Fibroblast of lung (primary cell): ENCODE data around the gene NCKAP5. TPM values are rescaled to one million over a fixed set of nuclear protein-coding genes. Genes with fewer than 3 reads are reported as not detected.

Experiments
- DNase-seq, 2 donors: peaks; one replicate each; pipeline versions ENCODE4 v3.0.0 to v3.0.0-alpha.2; 2010; ENCODE audit warnings: low read depth in 2 of 2
- H2AFZ ChIP-seq: 2 replicates; pipeline ENCODE4 v1.5.1; 2012; ENCODE audit warnings: low read length, control low read depth, inconsistent platforms
- H3K27ac ChIP-seq: 2 replicates; pipeline ENCODE4 v1.5.1; 2011; ENCODE audit warnings: low read length, control low read depth; ENCODE audit not compliant: insufficient read depth
- H3K27me3 ChIP-seq: 2 replicates; pipeline ENCODE4 v1.5.1; 2011; ENCODE audit warnings: mild to moderate bottlenecking, low read length; ENCODE audit not compliant: control insufficient read depth, insufficient read depth
- H3K36me3 ChIP-seq: 2 replicates; pipeline ENCODE4 v1.5.1; 2011; ENCODE audit warnings: low read length; ENCODE audit not compliant: control insufficient read depth, insufficient read depth
- H3K4me1 ChIP-seq: 2 replicates; pipeline ENCODE4 v1.5.1; 2011; ENCODE audit warnings: low read length; ENCODE audit not compliant: control insufficient read depth, insufficient read depth; ENCODE audit errors: extremely low read depth
- H3K4me2 ChIP-seq: 2 replicates; pipeline ENCODE4 v1.5.1; 2011; ENCODE audit warnings: low read length, control low read depth; ENCODE audit not compliant: insufficient read depth; ENCODE audit errors: extremely low read depth
- H3K4me3 ChIP-seq, 4 experiments: fragments of 200-600 bp in 1 of 4; sonication (generic) in 1 of 4; replicated peaks in 1 of 4; 2 replicates each; pipeline ENCODE4 v1.5.1; 2011 to 2016; ENCODE audit warnings: low read length in 4 of 4, low read depth in 3 of 4, mild to moderate bottlenecking in 3 of 4, control low read depth in 2 of 4, inconsistent platforms in 1 of 4, mixed read lengths in 1 of 4; ENCODE audit not compliant: insufficient read depth in 1 of 4; ENCODE audit errors: control extremely low read depth in 1 of 4
- H3K79me2 ChIP-seq: 2 replicates; pipeline ENCODE4 v1.5.1; 2012; ENCODE audit warnings: mild to moderate bottlenecking, low read length, inconsistent platforms; ENCODE audit not compliant: control insufficient read depth, insufficient read depth
- H3K9ac ChIP-seq: 2 replicates; pipeline ENCODE4 v1.5.1; 2011; ENCODE audit warnings: mild to moderate bottlenecking, low read length, control low read depth; ENCODE audit not compliant: insufficient read depth
- H3K9me3 ChIP-seq: 2 replicates; pipeline ENCODE4 v1.5.1; 2012; ENCODE audit warnings: low read depth, low read length; ENCODE audit not compliant: control insufficient read depth, insufficient read depth
- H4K20me1 ChIP-seq: 2 replicates; pipeline ENCODE4 v1.5.1; 2011; ENCODE audit warnings: low read length; ENCODE audit not compliant: control insufficient read depth, insufficient read depth; ENCODE audit errors: extremely low read depth
- EZH2 ChIP-seq: IDR thresholded peaks from 2 replicates; pipeline ENCODE4 v1.5.1; 2012; ENCODE audit warnings: low read length, control low read depth, mild to moderate bottlenecking; ENCODE audit errors: missing control alignments
- polyA plus RNA-seq, 2 donors: library from polyadenylated mRNA; depleted of rRNA in 1 of 2; stranded (reverse) in 1 of 2; unstranded in 1 of 2; fragments of >200 nt; gene quantifications; 2 replicates each; pipeline ENCODE4 v1.2.1, GENCODE V29; 2011 to 2012; ENCODE audit warnings: missing spikeins in 1 of 2
- total RNA-seq: library from RNA; depleted of rRNA; stranded (reverse); fragments of >200 nt; gene quantifications from 2 replicates; pipeline ENCODE4 v1.2.1, GENCODE V29; 2014
- TF ChIP-seq, protein P1 (sequence below), 2 donors: IDR thresholded peaks in 1 of 2; conservative IDR thresholded peaks in 1 of 2; 1 replicate in 1 of 2; 2 replicates in 1 of 2; pipeline ENCODE4 v1.5.1; 2011 to 2012; ENCODE audit warnings: low read length in 2 of 2, control low read depth in 1 of 2, inconsistent platforms in 1 of 2, low read depth in 1 of 2, mild to moderate bottlenecking in 1 of 2

The NCKAP5 gene
- total and polyA plus RNA-seq, 2 donors (not counting 1 experiment from before 2014, with no cell fraction given), result 2.6 to 6.2 TPM

DNA sequence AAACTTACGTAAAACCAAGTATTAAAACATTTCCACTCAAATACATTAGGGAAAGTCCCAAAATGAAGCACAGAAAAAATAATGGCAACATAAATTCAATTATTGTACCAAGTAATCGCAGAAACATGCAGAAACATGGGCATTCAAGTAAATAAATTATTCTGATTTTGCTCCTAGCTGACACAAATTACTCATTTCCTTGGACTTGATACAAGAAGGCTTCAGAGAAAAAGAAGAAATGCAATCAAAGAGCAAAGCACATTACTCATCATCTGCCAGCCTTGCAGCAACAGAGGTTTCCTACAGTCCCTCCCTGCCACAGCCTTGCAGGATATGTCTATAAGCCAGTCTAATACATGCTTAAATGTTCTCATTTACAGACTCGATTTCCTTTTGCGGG, 458.5 kb downstream of the NCKAP5 start:
- Histone ChIP-seq H3K4me3 (no peak overlapping the region), H4K20me1 (no peaks in the 10 kb centered on the region), H3K9me3 (no peaks in the 10 kb centered on the region), H3K79me2 (no peaks in the 10 kb centered on the region), H2AFZ (no peak overlapping the region), H3K4me2 (no peak overlapping the region), H3K27ac (no peak overlapping the region), H3K4me1 (no peaks in the 10 kb centered on the region), H3K9ac (no peak overlapping the region), H3K27me3 (no peaks in the 10 kb centered on the region), H3K36me3 (no peaks in the 10 kb centered on the region)
- peak; percentile 65 to 79 for DNase-seq
- no peak for TF ChIP-seq EZH2
- TF ChIP-seq, protein P1, sequence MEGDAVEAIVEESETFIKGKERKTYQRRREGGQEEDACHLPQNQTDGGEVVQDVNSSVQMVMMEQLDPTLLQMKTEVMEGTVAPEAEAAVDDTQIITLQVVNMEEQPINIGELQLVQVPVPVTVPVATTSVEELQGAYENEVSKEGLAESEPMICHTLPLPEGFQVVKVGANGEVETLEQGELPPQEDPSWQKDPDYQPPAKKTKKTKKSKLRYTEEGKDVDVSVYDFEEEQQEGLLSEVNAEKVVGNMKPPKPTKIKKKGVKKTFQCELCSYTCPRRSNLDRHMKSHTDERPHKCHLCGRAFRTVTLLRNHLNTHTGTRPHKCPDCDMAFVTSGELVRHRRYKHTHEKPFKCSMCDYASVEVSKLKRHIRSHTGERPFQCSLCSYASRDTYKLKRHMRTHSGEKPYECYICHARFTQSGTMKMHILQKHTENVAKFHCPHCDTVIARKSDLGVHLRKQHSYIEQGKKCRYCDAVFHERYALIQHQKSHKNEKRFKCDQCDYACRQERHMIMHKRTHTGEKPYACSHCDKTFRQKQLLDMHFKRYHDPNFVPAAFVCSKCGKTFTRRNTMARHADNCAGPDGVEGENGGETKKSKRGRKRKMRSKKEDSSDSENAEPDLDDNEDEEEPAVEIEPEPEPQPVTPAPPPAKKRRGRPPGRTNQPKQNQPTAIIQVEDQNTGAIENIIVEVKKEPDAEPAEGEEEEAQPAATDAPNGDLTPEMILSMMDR (conservative IDR thresholded peaks at IDR 0.05 in 1 of 2, IDR thresholded peaks at IDR 0.05 in 1 of 2; ENCODE audit: low read depth in 1 of 2, low read length in 2 of 2), result no peak

DNA sequence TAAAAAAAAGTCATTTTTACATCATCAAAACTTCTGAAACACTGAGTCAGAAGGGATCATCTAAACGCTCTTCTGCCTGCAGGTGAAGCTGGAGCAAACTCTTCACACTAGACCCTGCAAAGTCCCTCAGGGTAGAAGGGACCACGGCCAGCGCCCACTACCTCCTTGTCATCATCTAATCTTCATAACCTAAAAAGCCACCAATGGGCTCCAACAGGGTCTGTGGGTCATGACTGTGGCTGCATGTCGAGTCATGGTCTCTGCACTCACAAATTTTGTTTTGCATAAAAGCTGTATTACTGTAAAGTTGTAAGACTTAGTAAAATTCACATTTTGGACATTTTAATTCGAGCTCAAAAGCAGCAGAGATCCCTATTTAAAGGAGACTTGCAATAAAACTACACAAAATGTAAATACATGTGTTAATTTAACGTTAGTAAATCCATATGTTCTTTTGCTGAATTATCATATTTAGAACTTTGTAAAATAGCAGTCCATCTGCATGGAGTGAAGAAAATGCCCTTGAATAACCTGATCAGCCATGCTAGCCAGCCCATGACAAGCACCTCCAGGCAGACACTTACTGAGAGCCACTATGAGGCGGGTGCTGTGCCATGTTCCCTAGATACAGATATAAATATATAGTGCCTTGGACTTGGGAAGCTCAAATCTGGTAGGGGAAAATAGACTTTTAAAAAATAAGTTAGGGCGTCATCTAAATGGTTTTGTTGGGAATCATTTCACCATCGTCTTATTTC, 461.0 kb downstream of the NCKAP5 start:
- H4K20me1 ChIP-seq, result no peaks in the 10 kb centered on the region
- H3K79me2 ChIP-seq, result no peaks in the 10 kb centered on the region
- H3K4me3 ChIP-seq, result no peak overlapping the region
- no peaks in the 10 kb centered on the region for H3K36me3 ChIP-seq
- DNase-seq, result no peak
- H3K4me1 ChIP-seq, result no peaks in the 10 kb centered on the region
- H3K27ac ChIP-seq, result no peak overlapping the region
- H3K9ac ChIP-seq, result no peak overlapping the region
- no peak for TF ChIP-seq EZH2
- TF ChIP-seq, protein P1 (conservative IDR thresholded peaks at IDR 0.05 in 1 of 2, IDR thresholded peaks at IDR 0.05 in 1 of 2; ENCODE audit: low read depth in 1 of 2, low read length in 2 of 2), result no peak
- no peaks in the 10 kb centered on the region for H3K9me3 ChIP-seq
- H3K27me3 ChIP-seq, result no peaks in the 10 kb centered on the region
- H2AFZ ChIP-seq, result no peak overlapping the region
- H3K4me2 ChIP-seq, result no peak overlapping the region

DNA sequence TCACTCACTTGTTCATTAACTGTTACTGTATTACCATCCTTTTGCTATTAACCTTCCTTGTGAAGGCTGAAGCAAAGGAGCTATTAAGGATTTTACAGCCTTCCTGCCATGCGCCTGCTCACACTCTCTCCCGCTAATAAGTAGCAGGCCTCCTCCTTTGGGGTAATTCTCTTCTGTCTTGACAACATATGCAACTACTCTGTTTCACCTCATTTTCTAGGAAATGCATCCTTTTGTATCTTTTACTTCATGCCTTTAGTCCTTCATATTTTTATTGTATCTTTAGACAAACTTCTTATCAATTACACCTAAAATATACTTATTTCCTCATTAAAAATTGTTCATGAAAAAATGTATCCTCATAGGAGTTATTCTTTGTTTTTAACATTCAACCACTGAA, 463.4 kb downstream of the NCKAP5 start:
- no peak for DNase-seq
- H3K27ac ChIP-seq, result no peak overlapping the region
- no peaks in the 10 kb centered on the region for H3K36me3 ChIP-seq
- H3K4me1 ChIP-seq, result no peaks in the 10 kb centered on the region
- H3K27me3 ChIP-seq, result no peaks in the 10 kb centered on the region
- no peaks in the 10 kb centered on the region for H3K79me2 ChIP-seq
- no peak overlapping the region for H3K9ac ChIP-seq
- no peak overlapping the region for H2AFZ ChIP-seq
- H3K4me3 ChIP-seq, result no peak overlapping the region
- TF ChIP-seq EZH2, result no peak
- TF ChIP-seq, protein P1 (conservative IDR thresholded peaks at IDR 0.05 in 1 of 2, IDR thresholded peaks at IDR 0.05 in 1 of 2; ENCODE audit: low read depth in 1 of 2, low read length in 2 of 2), result no peak
- H4K20me1 ChIP-seq, result no peaks in the 10 kb centered on the region
- H3K4me2 ChIP-seq, result no peak overlapping the region
- H3K9me3 ChIP-seq, result no peaks in the 10 kb centered on the region
